ENCODE data around the gene EREG.
"Not testable (repeated sequence)": the region's sequence is repeated elsewhere in the genome, so short reads cannot be mapped to it uniquely, and the experiment has no call there.

The EREG gene

GRCh38 chr4:74390677-74391076 lies 25.7 kb downstream of the EREG start:
- no peak for DNase-seq (ENCODE audit: low spot score)
- in situ Hi-C loops (cut with MboI; ENCODE audit: low pct_unique_long_range_greater_than_20kb, low sequenced_read_pairs, unreplicated experiment): no loop called here

DNA sequence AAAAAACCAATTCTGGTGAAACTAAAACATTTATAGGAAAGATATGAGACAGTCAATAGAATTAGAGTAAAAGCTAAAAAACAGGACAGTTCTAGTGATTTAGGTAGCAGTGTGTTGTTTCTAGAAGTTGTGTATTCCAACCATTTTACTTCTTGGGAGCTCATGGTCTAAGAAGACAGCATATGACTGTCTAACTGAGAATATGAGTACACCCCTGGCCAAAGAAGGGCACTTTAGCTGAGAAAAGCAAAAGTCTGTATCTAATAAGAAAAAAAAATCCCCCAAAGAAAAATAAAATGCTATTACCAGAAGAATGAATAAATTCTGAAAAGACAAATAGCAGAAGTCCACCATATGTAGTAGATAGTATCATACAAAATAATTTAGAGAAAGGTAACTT lies 26.4 kb downstream of the EREG start:
- no peak for DNase-seq (ENCODE audit: low spot score)
- in situ Hi-C loops (cut with MboI; ENCODE audit: low pct_unique_long_range_greater_than_20kb, low sequenced_read_pairs, unreplicated experiment): no loop called here
- no peak for TF ChIP-seq CTCF (IDR thresholded peaks at IDR 0.05; ENCODE audit: extremely low read depth, insufficient read depth, missing control alignments)

More at GRCh38 chr4:74390677-74391076, 25.7 kb downstream of the EREG start:
- no peak for TF ChIP-seq CTCF (IDR thresholded peaks at IDR 0.05; ENCODE audit: extremely low read depth, insufficient read depth, missing control alignments)

GRCh38 chr4:74391890-74392475 lies 27.0 kb downstream of the EREG start:
- no peak for TF ChIP-seq CTCF (IDR thresholded peaks at IDR 0.05; ENCODE audit: extremely low read depth, insufficient read depth, missing control alignments)
- DNase-seq (ENCODE audit: low spot score): no peak
- in situ Hi-C loops (cut with MboI; ENCODE audit: low pct_unique_long_range_greater_than_20kb, low sequenced_read_pairs, unreplicated experiment): no loop called here

GRCh38 chr4:74394476-74395136 lies 29.7 kb downstream of the EREG start:
- no peak for DNase-seq (ENCODE audit: low spot score)
- in situ Hi-C loops (cut with MboI; ENCODE audit: low pct_unique_long_range_greater_than_20kb, low sequenced_read_pairs, unreplicated experiment): no loop called here
- TF ChIP-seq CTCF (IDR thresholded peaks at IDR 0.05; ENCODE audit: extremely low read depth, insufficient read depth, missing control alignments): no peak

DNA sequence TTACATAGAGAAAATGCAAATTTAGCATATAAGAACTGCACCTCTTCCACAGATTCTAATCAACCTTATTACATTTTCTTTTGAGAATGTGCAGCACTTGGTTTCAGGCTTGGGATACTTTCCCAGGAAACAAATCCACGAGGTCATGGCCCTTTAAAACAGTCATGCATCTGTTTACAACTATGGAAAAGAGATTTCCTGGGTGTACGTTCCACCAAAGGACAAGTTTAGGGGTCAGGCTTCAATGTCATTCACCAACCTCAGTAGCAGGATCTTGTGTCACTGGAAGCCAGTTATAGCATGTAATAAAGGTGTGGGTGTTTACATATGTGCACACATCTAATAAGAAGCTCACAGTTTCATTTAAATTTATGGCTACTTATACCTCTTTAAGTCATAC lies 30.7 kb downstream of the EREG start:
- no peak for DNase-seq (ENCODE audit: low spot score)
- TF ChIP-seq CTCF (IDR thresholded peaks at IDR 0.05; ENCODE audit: extremely low read depth, insufficient read depth, missing control alignments): no peak
- in situ Hi-C loops (cut with MboI; ENCODE audit: low pct_unique_long_range_greater_than_20kb, low sequenced_read_pairs, unreplicated experiment): no loop called here

DNA sequence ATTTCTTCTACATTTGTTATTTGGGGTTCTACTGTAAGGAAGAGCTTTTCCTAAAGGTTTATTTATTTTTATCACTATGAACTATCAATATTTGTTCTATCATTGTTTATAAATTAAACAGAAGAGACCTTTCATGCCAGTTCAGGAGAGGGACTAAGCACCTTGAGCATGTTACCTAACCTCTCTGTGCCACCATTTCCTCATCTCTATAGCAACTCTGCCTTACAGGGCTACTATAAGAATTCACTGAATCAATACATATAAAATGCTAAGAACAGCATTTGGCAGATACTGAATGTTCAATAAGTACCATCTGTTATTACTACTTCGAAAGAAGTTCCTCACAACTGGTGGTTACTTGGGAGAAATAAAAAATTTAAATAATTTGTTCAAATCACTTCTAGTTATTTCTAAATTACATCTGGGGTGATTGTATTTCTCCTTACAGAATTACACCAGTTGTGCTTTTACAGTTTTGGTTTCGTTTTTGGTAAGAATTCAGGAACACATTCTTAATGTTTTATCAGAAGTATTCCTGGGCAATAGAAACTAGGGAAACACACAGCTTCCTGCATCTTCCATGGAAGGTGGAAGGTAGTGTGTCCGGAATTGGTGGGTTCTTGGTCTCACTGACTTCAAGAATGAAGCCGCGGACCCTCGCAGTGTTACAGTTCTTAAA lies 32.9 kb downstream of the EREG start:
- in situ Hi-C loops (cut with MboI; ENCODE audit: low pct_unique_long_range_greater_than_20kb, low sequenced_read_pairs, unreplicated experiment): no loop called here
- no peak for DNase-seq (ENCODE audit: low spot score)
- TF ChIP-seq CTCF (IDR thresholded peaks at IDR 0.05; ENCODE audit: extremely low read depth, insufficient read depth, missing control alignments): no peak

DNA sequence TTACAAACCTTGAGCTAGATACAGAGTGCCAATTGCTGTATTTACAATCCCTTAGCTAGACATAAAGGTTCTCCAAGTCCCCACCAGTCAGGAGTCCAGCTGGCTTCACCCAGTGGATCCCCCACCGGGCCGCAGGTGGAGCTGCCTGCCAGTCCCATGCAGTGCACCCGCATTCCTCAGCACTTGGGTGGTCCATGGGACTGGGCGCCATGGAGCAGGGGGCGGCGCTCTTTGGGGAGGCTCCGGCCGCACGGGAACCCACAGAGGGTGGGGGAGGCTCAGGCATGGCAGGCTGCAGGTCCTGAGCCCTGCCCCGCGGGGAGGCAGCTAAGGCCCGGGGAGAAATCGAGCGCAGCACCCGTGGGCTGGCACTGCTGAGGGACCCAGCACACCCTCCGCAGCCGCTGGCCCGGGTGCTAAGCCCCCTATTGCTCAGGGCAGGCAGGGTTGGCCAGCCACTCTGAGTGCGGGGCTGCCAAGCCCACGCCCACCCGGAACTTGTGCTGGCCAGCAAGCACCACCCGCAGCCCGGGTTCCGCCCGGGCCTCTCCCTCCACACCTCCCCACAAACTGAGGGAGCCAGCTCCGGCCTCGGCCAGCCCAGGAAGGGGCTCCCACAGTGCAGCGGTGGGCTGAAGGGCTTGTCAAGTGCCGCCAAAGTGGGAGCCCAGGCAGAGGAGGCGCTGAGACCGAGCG lies 34.1 kb downstream of the EREG start:
- in situ Hi-C loops (cut with MboI; ENCODE audit: low pct_unique_long_range_greater_than_20kb, low sequenced_read_pairs, unreplicated experiment); DNase-seq (ENCODE audit: low spot score): not testable (repeated sequence)

All from GM13977 (cell line).